Activated naive CD4-positive, alpha-beta T cell (primary cell): Measurements from ENCODE around the gene SMCO4.

Experiments
- DNase-seq, 4 experiments: peaks; one replicate each; lab custom pipeline; 2025; lab: John Stamatoyannopoulos, UW

SMCO4 gene

GRCh38 chr11:93504110-93505095 is 38.8 kb downstream of the SMCO4 start:
- DNase-seq: no peak

GRCh38 chr11:93501856-93502255 is 41.3 kb downstream of the SMCO4 start:
- no peak for DNase-seq

GRCh38 chr11:93500759-93501158 is 42.4 kb downstream of the SMCO4 start:
- no peak for DNase-seq

- no peak for DNase-seq
These were observed 44.5 kb downstream of the SMCO4 start for GRCh38 chr11:93498641-93499040.

- DNase-seq: no peak
These were observed 45.0 kb downstream of the SMCO4 start for GRCh38 chr11:93498161-93498560.

GRCh38 chr11:93497596-93497995 is 45.6 kb downstream of the SMCO4 start:
- no peak for DNase-seq

GRCh38 chr11:93494357-93494756 is 48.8 kb downstream of the SMCO4 start:
- no peak for DNase-seq

GRCh38 chr11:93493252-93493897 is 49.8 kb downstream of the SMCO4 start:
- no peak for DNase-seq

GRCh38 chr11:93492464-93493251 is 50.5 kb downstream of the SMCO4 start:
- DNase-seq: no peak

- DNase-seq: no peak
These were observed 51.2 kb downstream of the SMCO4 start for GRCh38 chr11:93491973-93492372.

GRCh38 chr11:93490996-93491618 is 52.1 kb downstream of the SMCO4 start:
- DNase-seq: no peak

- DNase-seq: no peak
These were observed 53.4 kb downstream of the SMCO4 start for GRCh38 chr11:93489841-93490240.

GRCh38 chr11:93487032-93487483 is 56.1 kb downstream of the SMCO4 start:
- DNase-seq: no peak

- DNase-seq: no peak
These were observed 57.2 kb downstream of the SMCO4 start for GRCh38 chr11:93485983-93486382.

- DNase-seq: no peak
These were observed 58.5 kb downstream of the SMCO4 start for GRCh38 chr11:93484716-93485115.

- no peak for DNase-seq
These were observed 60.6 kb downstream of the SMCO4 start for GRCh38 chr11:93482556-93482955.

- no peak for DNase-seq
These were observed 61.5 kb downstream of the SMCO4 start for GRCh38 chr11:93481696-93482095.

- no peak for DNase-seq
These were observed 61.9 kb downstream of the SMCO4 start for GRCh38 chr11:93481279-93481678.

GRCh38 chr11:93480756-93481155 is 62.4 kb downstream of the SMCO4 start:
- no peak for DNase-seq

- no peak for DNase-seq
These were observed 62.9 kb downstream of the SMCO4 start for GRCh38 chr11:93480256-93480655.

- DNase-seq: no peak
These were observed 64.3 kb downstream of the SMCO4 start for GRCh38 chr11:93478841-93479240.

GRCh38 chr11:93477684-93478234 is 65.4 kb downstream of the SMCO4 start:
- no peak for DNase-seq
